Keratinocyte (primary cell): ENCODE measurements around the gene ERCC8. TPM values are rescaled to one million over a fixed set of nuclear protein-coding genes. Genes with fewer than 3 reads are reported as not detected.

Experiments
- DNase-seq: peaks from one replicate; pipeline ENCODE4 v3.0.0-alpha.2; 2011; ENCODE audit warnings: low read depth, missing footprints, low spot score
- FAIRE-seq: peaks from 2 replicates; lab custom pipeline; 2011; peaks lifted over from hg19 to GRCh38; lab: Jason Lieb, UNC
- H2AFZ ChIP-seq: 2 replicates; pipeline ENCODE4 v1.6.0; 2012; ENCODE audit warnings: low read length, control low read depth, inconsistent platforms; ENCODE audit not compliant: control insufficient read depth
- H3K27ac ChIP-seq: 2 replicates; pipeline ENCODE4 v1.5.1; 2011; ENCODE audit warnings: low read length; ENCODE audit not compliant: control insufficient read depth, insufficient read depth
- H3K27me3 ChIP-seq: 3 replicates; pipeline ENCODE4 v1.6.0; 2011; ENCODE audit warnings: low read length; ENCODE audit not compliant: control insufficient read depth, insufficient read depth; ENCODE audit errors: extremely low read depth
- H3K36me3 ChIP-seq, 2 experiments: 2 replicates in 1 of 2; 3 replicates in 1 of 2; pipeline ENCODE4 v1.5.1; 2011; ENCODE audit warnings: low read length in 2 of 2, mild to moderate bottlenecking in 1 of 2; ENCODE audit not compliant: control insufficient read depth in 2 of 2, insufficient read depth in 2 of 2; ENCODE audit errors: extremely low read depth in 1 of 2
- H3K4me1 ChIP-seq: 3 replicates; pipeline ENCODE4 v1.5.1; 2011; ENCODE audit warnings: low read length; ENCODE audit not compliant: control insufficient read depth, insufficient read depth; ENCODE audit errors: extremely low read depth
- H3K4me2 ChIP-seq: 3 replicates; pipeline ENCODE4 v1.6.0; 2011; ENCODE audit warnings: low read depth, low read length; ENCODE audit not compliant: control insufficient read depth, insufficient read depth; ENCODE audit errors: extremely low read depth
- H3K4me3 ChIP-seq, 3 experiments: fragments of 200-600 bp in 1 of 3; sonication (generic) in 1 of 3; 2 replicates in 2 of 3; 3 replicates in 1 of 3; pipeline ENCODE4 v1.5.1; 2011 to 2016; ENCODE audit warnings: low read length in 3 of 3, mild to moderate bottlenecking in 3 of 3, control low read depth in 2 of 3, inconsistent platforms in 1 of 3, low read depth in 1 of 3, mixed read lengths in 1 of 3, mixed run types in 1 of 3, moderate library complexity in 1 of 3; ENCODE audit not compliant: control insufficient read depth in 2 of 3, insufficient read depth in 2 of 3; ENCODE audit errors: extremely low read depth in 1 of 3
- H3K79me2 ChIP-seq: 2 replicates; pipeline ENCODE4 v1.6.0; 2012; ENCODE audit warnings: low read length; ENCODE audit not compliant: control insufficient read depth, insufficient read depth
- H3K9ac ChIP-seq: 3 replicates; pipeline ENCODE4 v1.6.0; 2011; ENCODE audit warnings: low read length; ENCODE audit not compliant: control insufficient read depth, insufficient read depth; ENCODE audit errors: extremely low read depth
- H3K9me1 ChIP-seq: 3 replicates; pipeline ENCODE4 v1.6.0; 2011; ENCODE audit warnings: low read length; ENCODE audit not compliant: control insufficient read depth, insufficient read depth; ENCODE audit errors: extremely low read depth
- H3K9me3 ChIP-seq: 2 replicates; pipeline ENCODE4 v1.5.1; 2012; ENCODE audit warnings: low read depth, low read length; ENCODE audit not compliant: control insufficient read depth
- H4K20me1 ChIP-seq: 3 replicates; pipeline ENCODE4 v1.6.0; 2011; ENCODE audit warnings: low read length; ENCODE audit not compliant: control insufficient read depth, insufficient read depth; ENCODE audit errors: extremely low read depth
- CTCF ChIP-seq, 3 experiments: IDR thresholded peaks in 1 of 3; conservative IDR thresholded peaks in 1 of 3; optimal IDR thresholded peaks in 1 of 3; 2 replicates in 2 of 3; 3 replicates in 1 of 3; pipeline versions ENCODE3 to v1.5.1; 2011; ENCODE audit warnings: low read length in 3 of 3, mild to moderate bottlenecking in 3 of 3, moderate library complexity in 2 of 3, control low read depth in 1 of 3, inconsistent platforms in 1 of 3; ENCODE audit not compliant: insufficient read depth in 2 of 3; ENCODE audit errors: extremely low read depth in 1 of 3
- EZH2 ChIP-seq: IDR thresholded peaks from one replicate; pipeline ENCODE4 v1.6.1; 2012; ENCODE audit warnings: inconsistent platforms, mild to moderate bottlenecking, low read length, moderate library complexity
- dilution Hi-C: fragments of 300-500 bp; cut with MboI; formaldehyde crosslinking; loops from one replicate; pipeline ENCODE4 v1.7.0; 2020; ENCODE audit warnings: low sequenced_read_pairs; ENCODE audit not compliant: extremely low pct_ligation_motif_present
- polyA plus RNA-seq, 5 experiments: library from polyadenylated mRNA; depleted of rRNA in 3 of 5; stranded (reverse) in 3 of 5; stranded (forward) in 1 of 5; unstranded in 1 of 5; fragments of >200 nt; gene quantifications; 1 replicate in 1 of 5; 2 replicates in 3 of 5; 3 replicates in 1 of 5; pipeline versions ENCODE4 v1.2.1 to v1.2.3, GENCODE V29; 2011 to 2012; ENCODE audit warnings: missing spikeins in 2 of 5, low read depth in 1 of 5, low replicate concordance in 1 of 5

ERCC8 gene
- polyA plus RNA-seq, 1 donor (not counting 4 experiments of a cell fraction or from before 2014, with no cell fraction given), result 16.6 TPM

GRCh38 chr5:60972231-60972630, 27.4 kb upstream of the ERCC8 start:
- no peak overlapping the region for H2AFZ ChIP-seq
- H3K4me2 ChIP-seq, result no peak overlapping the region
- no peaks in the 10 kb centered on the region for H3K9me3 ChIP-seq
- H3K4me1 ChIP-seq, result no peaks in the 10 kb centered on the region
- H3K27me3 ChIP-seq, result no peaks in the 10 kb centered on the region
- dilution Hi-C loops, result no loop called here
- no peak for FAIRE-seq
- H3K4me3 ChIP-seq, result no peak overlapping the region
- no peak for DNase-seq
- no peak overlapping the region for H3K27ac ChIP-seq
- peaks cover 56% of the 10 kb centered on the region for H3K79me2 ChIP-seq
- H4K20me1 ChIP-seq, result peaks cover 2% of the 10 kb centered on the region
- H3K9ac ChIP-seq, result no peak overlapping the region
- H3K9me1 ChIP-seq, result no peaks in the 10 kb centered on the region
- TF ChIP-seq CTCF (optimal IDR thresholded peaks at IDR 0.05 in 1 of 3, IDR thresholded peaks at IDR 0.05 in 1 of 3, conservative IDR thresholded peaks at IDR 0.05 in 1 of 3; ENCODE audit: extremely low read depth in 1 of 3, insufficient read depth in 2 of 3, low read length in 3 of 3), result no peak
- TF ChIP-seq EZH2, result no peak
- no peaks in the 10 kb centered on the region for H3K36me3 ChIP-seq

- no peak overlapping the region for H3K4me3 ChIP-seq
- no peaks in the 10 kb centered on the region for H3K9me3 ChIP-seq
- H3K4me1 ChIP-seq, result no peaks in the 10 kb centered on the region
- H3K27ac ChIP-seq, result no peak overlapping the region
- peaks cover 44% of the 10 kb centered on the region for H3K79me2 ChIP-seq
- no peaks in the 10 kb centered on the region for H3K27me3 ChIP-seq
- H3K4me2 ChIP-seq, result no peak overlapping the region
- DNase-seq (no peak), FAIRE-seq (no peak)
- dilution Hi-C loops, result no loop called here
- TF ChIP-seq EZH2 (no peak), CTCF (optimal IDR thresholded peaks at IDR 0.05 in 1 of 3, IDR thresholded peaks at IDR 0.05 in 1 of 3, conservative IDR thresholded peaks at IDR 0.05 in 1 of 3; ENCODE audit: extremely low read depth in 1 of 3, insufficient read depth in 2 of 3, low read length in 3 of 3) (no peak)
- H3K9ac ChIP-seq, result no peak overlapping the region
- H2AFZ ChIP-seq, result no peak overlapping the region
- H3K36me3 ChIP-seq, result no peaks in the 10 kb centered on the region
- no peaks in the 10 kb centered on the region for H3K9me1 ChIP-seq
- no peaks in the 10 kb centered on the region for H4K20me1 ChIP-seq
Observed at GRCh38 chr5:60961685-60962084, 16.8 kb upstream of the ERCC8 start.
